HEK293 (cell line): ENCODE results near the gene SP3.
A peak's percentile ranks its signal among the peaks of the same experiment; 100 is the strongest.

Source experiments
- CTCF ChIA-PET: fragments of 350-600 bp; formaldehyde crosslinking; extraction: SDS; loops from one replicate; lab custom pipeline; 2021; ENCODE audit warnings: antibody characterized with exemption; lab: Yijun Ruan, JAX
- POLR2A ChIA-PET: fragments of 300-600 bp; formaldehyde crosslinking; extraction: SDS; loops from one replicate; lab custom pipeline; 2020; ENCODE audit warnings: antibody characterized with exemption, inconsistent platforms; lab: Yijun Ruan, JAX
- H3K27ac ChIP-seq: fragments of 200-500 bp; sonication (Bioruptor generic); 2 replicates; pipeline ENCODE4 v1.5.1; 2014; ENCODE audit warnings: low read depth, low read length, control low read depth, inconsistent platforms; ENCODE audit errors: extremely low read depth
- H3K36me3 ChIP-seq, 2 experiments: fragments of 200-500 bp in 1 of 2; sonication (Bioruptor generic) in 1 of 2; 1 replicate in 1 of 2; 2 replicates in 1 of 2; pipeline ENCODE4 v1.5.1; 2014 to 2017; ENCODE audit warnings: inconsistent platforms in 2 of 2, low read length in 2 of 2; ENCODE audit not compliant: control insufficient read depth in 2 of 2, insufficient read depth in 1 of 2
- H3K4me1 ChIP-seq: fragments of 200-500 bp; sonication (Bioruptor generic); 2 replicates; pipeline ENCODE4 v1.5.1; 2014; ENCODE audit warnings: mild to moderate bottlenecking, low read length, inconsistent platforms; ENCODE audit not compliant: control insufficient read depth, insufficient read depth
- H3K4me3 ChIP-seq: 2 replicates; pipeline ENCODE4 v1.5.1; 2011; ENCODE audit warnings: low read depth, mild to moderate bottlenecking, control low read depth, low read length, moderate library complexity
- H3K9me3 ChIP-seq: fragments of 200-500 bp; sonication (Bioruptor generic); 2 replicates; pipeline ENCODE4 v1.5.1; 2014; ENCODE audit warnings: low read depth, low read length, inconsistent platforms; ENCODE audit not compliant: control insufficient read depth, insufficient read depth
- ATF2 ChIP-seq: fragments of 450-650 bp; formaldehyde crosslinking; IDR thresholded peaks from 2 replicates; pipeline ENCODE4 v1.5.1; 2016; ENCODE audit warnings: missing biosample characterization, missing genetic modification characterization, low read depth
- CTCF ChIP-seq: fragments of 450-650 bp; formaldehyde crosslinking; IDR thresholded peaks from 2 replicates; pipeline ENCODE4 v1.5.1; 2016; ENCODE audit warnings: missing biosample characterization, missing genetic modification characterization
- KLF17 ChIP-seq: fragments of 450-650 bp; formaldehyde crosslinking; IDR thresholded peaks from 2 replicates; pipeline ENCODE4 v1.5.1; 2016; ENCODE audit warnings: missing biosample characterization, missing genetic modification characterization
- KLF7 ChIP-seq: fragments of 450-650 bp; formaldehyde crosslinking; IDR thresholded peaks from 2 replicates; pipeline ENCODE4 v1.5.1; 2016; ENCODE audit warnings: missing biosample characterization, missing genetic modification characterization, borderline replicate concordance
- SCRT1 ChIP-seq: fragments of 450-650 bp; formaldehyde crosslinking; IDR thresholded peaks from 2 replicates; pipeline ENCODE4 v1.5.1; 2016; ENCODE audit warnings: missing biosample characterization, missing genetic modification characterization, borderline replicate concordance
- ZBTB10 ChIP-seq: fragments of 450-650 bp; formaldehyde crosslinking; IDR thresholded peaks from 2 replicates; pipeline ENCODE4 v1.5.1; 2016; ENCODE audit warnings: missing biosample characterization, missing genetic modification characterization
- ZBTB7A ChIP-seq: fragments of 450-650 bp; formaldehyde crosslinking; IDR thresholded peaks from 2 replicates; pipeline ENCODE4 v1.5.1; 2016; ENCODE audit warnings: low read depth, missing biosample characterization, missing genetic modification characterization
- ZEB2 ChIP-seq: fragments of 450-650 bp; formaldehyde crosslinking; IDR thresholded peaks from 2 replicates; pipeline ENCODE4 v1.5.1; 2016; ENCODE audit warnings: missing biosample characterization, missing genetic modification characterization
- ZIC2 ChIP-seq: fragments of 450-650 bp; formaldehyde crosslinking; IDR thresholded peaks from 2 replicates; pipeline ENCODE4 v1.5.1; 2016; ENCODE audit warnings: missing biosample characterization, missing genetic modification characterization
- ZNF174 ChIP-seq: fragments of 450-650 bp; formaldehyde crosslinking; IDR thresholded peaks from 2 replicates; pipeline ENCODE4 v1.5.0; 2017; ENCODE audit warnings: missing biosample characterization, mild to moderate bottlenecking, missing genetic modification characterization
- ZNF248 ChIP-seq: fragments of 450-650 bp; formaldehyde crosslinking; IDR thresholded peaks from 2 replicates; pipeline ENCODE4 v1.5.1; 2017; ENCODE audit warnings: missing biosample characterization, missing genetic modification characterization
- ZNF391 ChIP-seq: fragments of 450-650 bp; formaldehyde crosslinking; IDR thresholded peaks from 2 replicates; pipeline ENCODE4 v1.5.1; 2016; ENCODE audit warnings: low read depth, missing biosample characterization, missing genetic modification characterization, borderline replicate concordance
- ZSCAN30 ChIP-seq: fragments of 450-650 bp; IDR thresholded peaks from 2 replicates; pipeline ENCODE4 v1.5.1; 2018; ENCODE audit warnings: missing biosample characterization, mild to moderate bottlenecking, missing genetic modification characterization, moderate library complexity

Gene SP3

GRCh38 chr2:174003720-174004695 lies 38.8 kb upstream of the SP3 start:
- Histone ChIP-seq H3K9me3 (no peaks in the 10 kb centered on the region), H3K27ac (no peak overlapping the region), H3K4me1 (0 out of 2 replicates have a peak, but pooled peaks cover under 1% of the 10 kb centered on the region)
- CTCF ChIA-PET = no interaction called here
- TF ChIP-seq KLF17 (tag by site-specific recombination) = no peak
- peak; percentile 33; the same call in 1 of the 2 replicates for TF ChIP-seq CTCF
- TF ChIP-seq, all 188 proteins: peak for 1
- Histone ChIP-seq H3K36me3 (no peaks in the 10 kb centered on the region), H3K4me3 (no peak overlapping the region)
- POLR2A ChIA-PET = interaction anchor here (0.6 kb wide), 1 partner anchor 648 kb away, joined by 4 read pairs; no protein-coding TSS in a partner anchor

GRCh38 chr2:174002679-174003078 lies 37.5 kb upstream of the SP3 start:
- ChIA-PET POLR2A (no interaction called here), CTCF (no interaction called here)
- no peaks in the 10 kb centered on the region for H3K36me3 ChIP-seq
- H3K4me1 ChIP-seq = no peaks in the 10 kb centered on the region
- H3K4me3 ChIP-seq = no peak overlapping the region
- TF ChIP-seq ZNF391 (tag by site-specific recombination) (no peak), ZIC2 (no peak), SCRT1 (tag by site-specific recombination) (no peak), ZBTB10 (tag by site-specific recombination) (no peak), ZEB2 (tag by site-specific recombination) (no peak), ZSCAN30 (tag by site-specific recombination) (no peak), KLF7 (tag by site-specific recombination) (no peak), ZNF174 (tag by site-specific recombination) (no peak), ZNF248 (tag by site-specific recombination) (no peak)
- H3K9me3 ChIP-seq = no peaks in the 10 kb centered on the region
- no peak overlapping the region for H3K27ac ChIP-seq

GRCh38 chr2:174001107-174001506 lies 35.9 kb upstream of the SP3 start:
- H3K36me3 ChIP-seq = no peaks in the 10 kb centered on the region
- H3K9me3 ChIP-seq = no peaks in the 10 kb centered on the region
- ChIA-PET CTCF (no interaction called here), POLR2A (no interaction called here)
- H3K4me3 ChIP-seq = no peak overlapping the region
- H3K27ac ChIP-seq = no peak overlapping the region
- TF ChIP-seq ATF2 (tag by site-specific recombination) (no peak), ZBTB7A (tag by site-specific recombination) (no peak)
- H3K4me1 ChIP-seq = no peaks in the 10 kb centered on the region
